ENCODE measurements around the gene PRSS8. TPM values are rescaled to one million over a fixed set of nuclear protein-coding genes. Genes with fewer than 3 reads are reported as not detected.

PRSS8 gene
- total RNA-seq, 1 donor from 2014 or later: 9.6 TPM

Small RNAs within 50 kb of the gene (small RNA-seq; reads per million reads assigned to genes)
- gene AC009088.4 (ENCODE audit: low replicate concordance): not detected
- gene NDUFA3P6 (ENCODE audit: low replicate concordance): not detected

Other genes with a start within 250 kb of the PRSS8 start
- 20.7 TPM for gene BCL7C, start 241.7 kb downstream of the PRSS8 start, total RNA-seq
- 0.59 TPM for gene CTF1, start 239.1 kb downstream of the PRSS8 start, total RNA-seq
- 9.8 TPM for gene FBXL19, start 212.2 kb downstream of the PRSS8 start, total RNA-seq
- gene ORAI3, start 186.7 kb downstream of the PRSS8 start, total RNA-seq: 10.3 TPM
- gene SETD1A, start 178.0 kb downstream of the PRSS8 start, total RNA-seq: 4.1 TPM
- gene HSD3B7, start 150.5 kb downstream of the PRSS8 start, total RNA-seq: 8.5 TPM
- 0.89 TPM for gene STX1B, start 125.1 kb downstream of the PRSS8 start, total RNA-seq
- gene STX4, start 102.2 kb downstream of the PRSS8 start, total RNA-seq: 26.3 TPM
- gene ZNF668, start 61.5 kb downstream of the PRSS8 start, total RNA-seq: 3.5 TPM
- gene ZNF646, start 61.3 kb downstream of the PRSS8 start, total RNA-seq: 8.9 TPM
- gene PRSS53, start 46.8 kb downstream of the PRSS8 start, total RNA-seq: 1.5 TPM
- gene VKORC1, start 40.9 kb downstream of the PRSS8 start, total RNA-seq: 37.4 TPM
- gene BCKDK, start 27.3 kb downstream of the PRSS8 start, total RNA-seq: 10.4 TPM
- 41.3 TPM for gene KAT8, start 18.1 kb downstream of the PRSS8 start, total RNA-seq
- gene PRSS36, start 14.3 kb upstream of the PRSS8 start, total RNA-seq: 0.99 TPM
- gene FUS, start 44.4 kb upstream of the PRSS8 start, total RNA-seq: 84.9 TPM
- gene PYCARD, start 67.0 kb upstream of the PRSS8 start, total RNA-seq: 38.9 TPM
- gene TRIM72, start 78.4 kb upstream of the PRSS8 start, total RNA-seq: 4.4 TPM
- gene PYDC1, start 81.4 kb upstream of the PRSS8 start, total RNA-seq: 2.8 TPM
- gene ITGAM, start 124.2 kb upstream of the PRSS8 start, total RNA-seq: 9.8 TPM
- 3.3 TPM for gene ITGAX, start 219.4 kb upstream of the PRSS8 start, total RNA-seq

All from skin of body (tissue), 2 donors.